ENCODE results near the gene FRG2B.
"Not testable (repeated sequence)": the region's sequence is repeated elsewhere in the genome, so short reads cannot be mapped to it uniquely, and the experiment has no call there.

The FRG2B gene

DNA sequence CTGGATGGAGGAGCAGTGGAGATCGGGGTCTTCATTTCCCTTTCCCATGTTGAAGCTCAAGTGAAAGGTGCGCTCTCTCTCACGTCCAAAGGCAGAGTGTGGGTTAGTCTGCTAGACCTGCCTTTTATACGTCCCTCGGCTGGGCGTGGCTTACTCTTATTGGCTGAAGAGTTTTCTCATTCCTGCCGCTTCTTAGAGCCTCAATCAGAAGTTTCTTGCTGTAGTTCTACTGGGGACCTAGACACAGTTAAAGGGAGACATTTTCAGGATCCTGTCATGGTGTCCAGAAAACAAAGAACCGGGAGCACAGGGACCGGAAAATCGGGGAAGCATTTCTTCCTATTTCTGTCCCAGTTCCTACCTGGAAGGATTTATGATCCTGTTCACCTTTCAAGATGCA lies at the start of gene FRG2B:
Gene FRG2B (minus strand): TSS at position 101 of the 400 bp plus-strand sequence. CDS start 53 bp downstream, at position 48.
- not testable (repeated sequence) for DNase-seq

DNA sequence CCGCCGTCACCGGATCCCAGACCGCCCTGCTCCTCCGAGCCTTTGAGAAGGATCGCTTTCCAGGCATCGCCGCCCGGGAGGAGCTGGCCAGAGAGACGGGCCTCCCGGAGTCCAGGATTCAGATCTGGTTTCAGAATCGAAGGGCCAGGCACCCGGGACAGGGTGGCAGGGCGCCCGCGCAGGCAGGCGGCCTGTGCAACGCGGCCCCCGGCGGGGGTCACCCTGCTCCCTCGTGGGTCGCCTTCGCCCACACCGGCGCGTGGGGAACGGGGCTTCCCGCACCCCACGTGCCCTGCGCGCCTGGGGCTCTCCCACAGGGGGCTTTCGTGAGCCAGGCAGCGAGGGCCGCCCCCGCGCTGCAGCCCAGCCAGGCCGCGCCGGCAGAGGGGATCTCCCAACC lies 40.9 kb upstream of the FRG2B start:
- DNase-seq = not testable (repeated sequence)

DNA sequence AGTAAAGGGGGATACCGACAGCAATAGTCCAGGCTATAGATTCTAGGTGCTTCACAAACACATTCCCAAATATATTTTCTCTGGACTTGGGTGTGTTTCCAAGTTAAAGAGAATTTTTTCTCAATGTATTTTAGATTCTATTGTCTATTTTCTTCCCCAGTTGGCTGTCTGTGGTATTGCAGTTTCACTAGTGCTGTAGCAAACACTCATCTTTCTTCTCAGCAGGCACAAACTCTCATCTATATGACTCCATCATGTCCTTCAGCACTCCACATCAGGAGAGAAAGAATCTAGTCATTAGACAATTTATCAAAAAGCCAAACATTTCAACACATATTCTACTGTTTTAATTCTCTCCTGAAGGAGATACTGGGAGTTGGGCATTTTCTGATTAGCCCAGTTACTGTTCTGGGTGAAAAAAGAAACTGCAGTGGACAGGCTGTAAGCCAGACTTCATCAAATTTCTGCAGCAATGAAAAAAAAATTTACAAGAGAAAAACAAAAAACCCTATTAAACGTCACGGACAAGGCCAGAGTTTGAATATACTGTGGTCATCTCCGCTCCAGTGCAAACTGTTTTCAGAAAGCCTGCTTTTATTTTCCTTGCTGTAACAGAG lies 37.1 kb upstream of the FRG2B start:
- DNase-seq = not testable (repeated sequence)

DNA sequence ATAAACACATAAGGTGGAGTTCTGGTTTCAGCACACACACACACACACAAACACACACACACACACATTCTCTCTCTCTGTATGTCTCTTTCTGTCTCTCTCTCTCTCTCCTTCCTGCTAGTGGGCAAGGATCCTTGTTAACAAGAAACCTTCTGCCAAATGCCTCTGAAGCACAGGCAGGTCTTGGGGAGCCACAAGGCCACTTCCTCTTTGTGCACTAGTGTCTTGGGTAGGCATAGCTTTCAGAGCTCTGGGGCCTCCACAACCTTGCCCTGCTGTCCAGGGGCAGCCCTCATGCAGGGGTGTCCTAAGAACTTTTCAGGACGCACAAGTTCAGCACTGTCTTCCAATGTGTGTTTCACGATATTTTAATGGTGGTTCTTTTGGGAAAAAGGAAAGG lies 34.5 kb upstream of the FRG2B start:
- not testable (repeated sequence) for DNase-seq

DNA sequence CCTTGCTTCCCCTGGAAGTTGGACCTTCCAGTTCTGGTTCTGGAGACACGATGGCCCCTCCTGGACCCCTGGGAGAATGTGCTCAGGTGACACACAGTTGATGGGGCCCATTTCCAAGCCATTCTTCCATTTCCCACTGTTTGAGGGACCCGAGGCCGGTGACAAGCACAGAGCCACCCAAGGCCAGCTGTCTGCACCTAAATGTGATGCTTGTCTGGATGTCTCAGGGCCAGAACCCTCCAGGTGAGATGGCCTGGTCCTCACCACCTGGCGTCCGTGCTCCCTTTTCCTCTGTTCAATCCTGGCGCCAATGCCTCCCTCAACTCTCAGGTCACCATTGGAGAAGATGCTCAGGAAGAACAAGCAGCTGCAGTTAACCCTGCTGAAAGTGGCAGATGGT lies 33.9 kb upstream of the FRG2B start:
- not testable (repeated sequence) for DNase-seq

DNA sequence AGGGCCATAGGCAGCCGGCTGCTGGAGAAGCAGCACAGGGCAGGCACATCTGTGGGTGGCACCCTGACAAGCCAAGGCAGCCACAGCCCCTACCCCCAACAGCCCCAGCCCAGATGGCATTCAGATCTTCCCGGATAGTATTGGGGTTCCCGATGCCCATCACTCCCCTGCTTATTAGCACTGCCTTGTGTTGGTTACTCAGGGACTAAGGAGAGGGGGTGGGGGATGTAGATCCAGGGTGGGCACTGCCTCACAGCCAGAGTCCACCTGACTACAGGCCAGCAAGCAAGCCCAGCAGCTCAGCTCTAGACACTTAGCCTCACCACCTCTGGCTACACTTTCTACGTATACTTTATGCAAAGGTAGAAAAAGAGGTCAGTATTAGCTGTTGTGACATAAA lies 30.7 kb upstream of the FRG2B start:
- DNase-seq = not testable (repeated sequence)

DNA sequence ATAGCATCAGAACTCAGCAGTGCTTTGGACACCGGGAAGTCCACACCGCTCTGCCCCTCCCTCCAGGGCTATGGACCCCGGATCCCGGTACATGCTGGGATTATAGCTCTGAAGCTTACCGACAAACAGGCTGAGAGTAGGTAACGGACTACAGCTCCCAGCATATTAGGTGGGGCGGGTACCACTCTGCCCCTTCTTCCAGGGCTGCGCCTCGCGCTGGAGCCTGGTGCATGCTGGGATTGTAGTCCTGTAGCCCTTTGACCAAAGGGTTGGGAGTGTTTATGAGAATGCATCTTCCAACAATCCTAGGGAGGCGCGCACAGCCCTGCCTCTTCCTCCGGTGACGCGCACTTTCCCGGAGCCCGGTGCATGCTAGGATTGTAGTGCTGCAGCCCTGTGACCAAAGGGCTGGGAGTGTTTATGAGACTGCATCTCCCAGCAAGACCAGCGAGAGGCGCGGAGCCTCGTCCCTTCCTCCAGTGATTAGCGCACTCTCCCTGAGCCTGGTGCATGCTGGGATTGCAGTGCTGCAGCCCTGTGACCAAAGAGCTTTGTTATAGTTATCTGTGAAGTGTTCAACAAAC lies 22.4 kb upstream of the FRG2B start:
- DNase-seq = not testable (repeated sequence)

DNA sequence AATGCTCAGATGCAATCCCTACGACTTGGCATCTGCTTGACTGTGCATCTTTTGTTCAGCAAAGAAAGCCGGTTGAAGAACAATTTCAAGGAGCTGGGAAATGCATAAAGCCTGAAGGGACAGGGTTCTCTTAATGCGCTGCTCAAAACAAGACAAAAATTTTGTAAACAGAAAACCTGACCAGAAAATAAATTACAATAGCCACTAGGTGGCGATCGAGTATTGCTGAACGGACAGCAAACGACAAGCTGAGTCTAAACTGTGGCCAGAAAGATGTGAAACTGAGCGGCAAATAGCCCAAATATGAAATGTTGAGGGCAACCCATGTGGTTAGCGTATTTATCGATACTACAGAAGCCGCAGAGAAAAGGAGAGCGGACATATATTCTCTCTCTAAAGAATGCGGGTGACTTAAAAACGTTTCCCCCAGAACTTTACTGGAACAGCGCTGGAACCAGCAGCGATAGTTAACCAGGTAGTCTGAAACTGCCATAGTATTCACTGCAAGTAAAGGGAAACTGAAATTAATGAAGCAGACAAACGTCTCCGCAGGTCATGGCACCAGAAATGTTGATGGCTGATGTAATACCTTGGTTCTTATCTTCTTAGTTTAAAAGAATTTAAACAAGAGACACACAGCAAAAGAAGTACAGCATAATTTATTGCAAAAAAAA lies 20.6 kb upstream of the FRG2B start:
- not testable (repeated sequence) for DNase-seq

DNA sequence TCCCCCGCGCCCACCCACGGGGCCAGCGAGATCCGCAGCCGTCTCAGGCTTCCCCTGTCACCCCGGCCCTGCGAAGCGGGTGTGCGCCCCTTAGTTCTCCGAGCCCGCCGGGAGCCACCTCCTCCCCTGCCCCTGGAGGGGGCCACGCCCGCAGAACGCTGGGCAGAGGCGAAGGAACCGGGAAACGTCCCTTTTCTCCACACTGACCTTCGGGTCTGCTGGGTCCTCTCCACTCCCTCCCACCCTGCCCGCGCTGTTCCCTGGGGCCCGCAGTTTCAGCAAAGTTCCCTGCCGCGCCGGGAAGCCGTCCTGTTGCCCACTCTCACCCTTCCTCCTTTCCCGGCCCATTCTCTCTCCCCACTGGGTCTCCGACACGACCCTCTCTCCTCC lies 11.2 kb upstream of the FRG2B start:
- DNase-seq = not testable (repeated sequence)

DNA sequence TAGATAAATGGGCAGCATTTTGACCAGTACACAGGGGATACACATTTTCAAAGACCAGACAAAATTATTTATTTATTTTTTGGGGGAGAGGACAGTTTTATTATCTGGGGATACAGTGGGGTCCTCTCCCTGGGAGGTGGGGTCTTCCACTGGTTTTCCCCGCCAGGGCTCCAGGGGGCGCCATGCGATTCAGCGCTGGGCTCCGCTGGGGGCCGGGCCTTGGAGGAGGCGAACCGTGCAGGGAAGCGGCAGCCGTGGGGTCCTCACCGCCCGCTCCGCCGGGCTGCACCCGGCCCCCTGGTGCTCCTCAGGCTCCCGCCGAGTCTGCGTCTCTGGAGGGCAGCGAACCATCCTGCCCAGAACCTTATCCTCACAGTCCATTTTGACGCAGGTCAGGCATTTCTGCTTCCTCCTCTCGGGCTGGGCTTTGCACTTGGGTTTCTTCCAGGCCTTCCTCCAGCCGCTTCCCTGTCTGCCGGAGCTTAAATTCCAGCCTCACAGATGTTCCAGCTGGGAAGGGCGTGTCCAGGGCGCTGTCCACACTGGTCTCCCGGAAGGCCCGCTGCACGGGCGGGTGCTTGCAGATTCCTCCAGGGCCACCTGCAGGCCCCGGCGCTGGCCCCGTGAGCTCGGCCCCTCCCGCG lies 10.7 kb upstream of the FRG2B start:
- not testable (repeated sequence) for DNase-seq

DNA sequence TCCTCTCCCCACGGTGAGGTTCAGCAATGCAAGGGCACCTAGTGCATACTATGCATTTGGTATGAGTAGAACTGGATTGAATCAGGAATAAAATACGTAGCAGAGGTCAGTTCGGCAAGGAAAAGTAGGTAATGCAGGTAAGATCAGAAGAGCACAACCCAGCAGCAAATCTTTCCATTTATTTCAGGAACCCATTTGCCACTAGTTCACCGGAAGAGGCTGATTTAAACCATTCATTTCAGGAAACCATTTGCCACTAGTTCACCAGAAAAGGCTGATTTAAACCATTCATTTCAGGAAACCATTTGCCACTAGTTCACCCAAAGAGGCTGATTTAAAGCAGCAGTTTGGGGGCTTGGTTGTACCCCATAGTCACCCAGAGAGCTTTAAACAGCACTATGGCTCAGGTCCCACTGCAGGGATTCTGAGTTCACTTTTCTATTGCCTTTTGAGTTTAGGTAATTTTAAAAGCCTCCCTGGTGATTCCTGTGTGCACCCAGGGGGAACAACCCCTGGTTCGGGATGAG lies 4.2 kb upstream of the FRG2B start:
- not testable (repeated sequence) for DNase-seq

DNA sequence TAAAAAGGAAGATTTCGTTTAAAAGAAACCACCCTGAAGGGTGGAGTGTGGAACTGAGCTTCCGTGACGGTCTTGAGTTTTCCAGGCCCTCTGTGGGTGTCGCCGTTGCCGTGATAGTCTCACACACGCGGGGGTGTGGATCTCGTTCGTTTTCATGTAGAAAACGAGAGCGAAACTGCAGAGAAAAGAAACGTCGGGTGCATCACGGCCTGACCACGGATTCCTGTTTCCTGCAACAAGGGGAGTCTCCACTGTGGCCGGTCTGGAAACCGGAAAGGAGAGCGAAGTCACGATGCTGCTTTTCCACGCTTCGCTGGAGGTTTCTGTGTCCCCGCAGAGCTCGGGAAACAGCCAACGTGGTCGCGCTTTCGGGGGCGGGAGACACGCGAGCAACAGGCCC lies 4.1 kb downstream of the FRG2B start:
- not testable (repeated sequence) for DNase-seq

DNA sequence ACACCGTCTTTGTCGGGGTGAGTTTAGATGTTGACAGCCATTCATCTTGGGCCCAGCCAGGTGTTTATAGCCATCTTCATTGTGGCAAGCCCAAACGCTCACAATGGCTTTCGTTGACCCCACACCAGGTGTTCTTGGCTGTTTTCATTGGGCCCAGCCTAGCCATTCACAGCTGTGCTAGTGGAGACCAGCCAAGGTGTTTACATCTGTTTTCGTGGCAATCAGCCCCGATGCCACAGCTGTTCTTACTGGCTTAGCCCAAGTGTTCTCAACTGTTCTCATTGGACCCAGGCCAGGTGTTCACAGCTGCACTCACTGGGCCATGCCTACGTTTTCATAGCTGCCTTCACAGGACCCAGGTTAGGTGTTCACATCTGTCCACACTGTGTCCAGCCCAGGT lies 7.7 kb downstream of the FRG2B start:
- DNase-seq = no peak

DNA sequence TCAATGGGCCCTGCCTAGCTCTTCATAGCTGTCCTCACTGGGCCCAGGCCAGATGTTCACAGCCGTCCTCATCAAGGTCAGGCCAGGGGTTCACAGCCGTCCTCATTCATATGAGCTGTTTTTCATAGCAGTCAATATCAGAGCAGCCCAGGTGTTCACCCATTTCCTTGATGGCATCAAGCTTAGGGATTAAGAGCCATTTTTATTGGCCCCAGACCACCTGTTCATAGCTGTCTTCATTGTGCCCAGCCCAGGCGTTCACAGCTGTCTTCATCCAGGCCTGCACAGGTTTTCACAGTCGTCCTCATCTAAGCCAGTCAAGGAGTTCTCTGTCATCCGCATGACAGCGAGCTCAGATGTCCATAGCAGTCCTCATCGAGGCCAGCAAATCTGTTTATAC lies 9.4 kb downstream of the FRG2B start:
- no peak for DNase-seq

DNA sequence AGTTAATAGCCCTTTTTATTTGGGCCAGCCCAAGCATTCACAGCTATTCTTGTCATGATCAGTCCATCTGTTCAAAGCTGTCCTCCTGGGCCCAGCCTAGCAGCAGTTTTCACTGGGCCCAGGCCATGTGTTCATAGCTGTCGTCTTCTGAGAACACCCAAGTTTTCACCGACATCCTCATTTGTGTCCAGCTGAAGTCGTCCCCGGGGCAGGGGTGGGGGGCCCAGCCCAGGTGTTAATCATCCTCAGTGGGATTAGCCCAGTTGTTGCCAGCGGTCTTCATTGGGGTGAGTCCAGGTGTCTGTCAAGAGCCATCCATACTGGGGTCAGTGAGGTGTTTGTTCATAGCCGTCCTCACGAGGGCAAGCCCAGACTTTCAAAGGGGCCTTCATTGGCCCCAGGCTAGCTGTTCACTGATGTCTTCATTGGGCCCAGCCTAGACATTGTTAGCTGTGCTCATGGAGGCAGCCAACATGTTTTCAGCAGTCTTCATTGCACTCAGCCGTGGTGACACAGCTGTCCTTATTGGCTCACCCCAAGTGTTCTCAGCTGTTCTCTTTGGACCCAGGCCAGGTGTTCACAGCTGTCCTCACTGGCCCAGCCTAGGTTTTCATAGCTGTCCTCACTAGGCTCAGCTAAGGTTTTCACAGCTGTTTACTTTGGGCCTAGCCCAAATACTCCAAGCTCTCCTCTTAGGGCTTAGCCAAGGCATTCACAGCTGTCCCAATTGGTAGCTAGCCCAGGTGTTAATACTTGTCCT lies 10.0 kb downstream of the FRG2B start:
- no peak for DNase-seq

DNA sequence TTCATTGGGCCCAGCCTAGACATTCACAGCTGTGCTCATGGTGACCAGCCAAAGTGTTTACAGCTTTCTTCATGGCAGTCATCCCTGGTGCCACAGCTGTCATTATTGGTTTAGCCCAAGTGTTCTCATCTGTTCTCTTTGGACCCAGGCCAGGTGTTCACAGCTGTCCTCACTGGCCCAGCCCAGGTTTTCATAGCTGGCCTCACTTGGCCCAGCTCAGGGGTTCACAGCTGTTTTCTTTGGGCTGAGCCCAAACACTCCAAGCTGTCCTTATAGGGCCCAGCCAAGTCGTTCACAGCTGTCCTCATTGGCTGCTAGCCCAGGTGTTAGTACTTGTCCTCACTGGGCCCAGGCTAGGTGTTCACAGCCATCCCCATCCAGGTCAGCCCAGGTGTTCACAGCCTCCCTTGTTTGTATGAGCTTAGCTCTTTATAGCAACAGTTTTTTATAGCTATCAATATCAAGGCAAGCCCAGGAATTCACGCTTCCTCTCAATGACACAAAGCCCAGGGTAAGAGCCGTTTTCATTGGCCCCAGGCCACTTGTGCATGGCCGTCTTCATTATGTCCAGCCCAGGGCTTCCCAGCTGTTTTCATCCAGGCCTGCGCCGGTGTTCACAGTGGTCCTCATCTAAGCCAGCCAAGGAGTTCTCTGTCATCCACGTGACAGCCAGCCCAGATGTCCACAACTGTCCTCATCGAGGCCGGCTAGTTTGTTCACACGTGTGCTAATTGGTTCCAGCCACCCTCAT lies 11.6 kb downstream of the FRG2B start:
- no peak for DNase-seq

DNA sequence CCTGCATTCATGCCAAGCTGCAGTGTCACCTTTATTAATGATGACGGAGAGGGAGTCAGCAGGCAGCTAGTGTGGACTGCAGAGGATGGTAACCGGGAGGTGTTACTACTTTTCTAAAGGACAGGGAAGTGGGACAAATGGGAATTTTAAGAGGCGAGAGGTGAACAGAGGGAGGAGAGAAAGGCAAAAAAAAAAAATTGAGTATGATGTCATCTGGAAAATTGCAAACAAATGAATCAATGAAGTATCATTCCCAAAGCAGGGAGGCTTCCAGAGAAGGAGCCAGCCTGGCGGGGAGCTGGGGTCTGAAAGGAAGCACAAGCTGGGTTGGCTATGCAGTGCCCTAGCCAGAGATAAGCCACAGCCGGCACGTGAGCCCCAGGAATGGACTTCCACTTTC lies 12.9 kb downstream of the FRG2B start:
- DNase-seq = no peak

DNA sequence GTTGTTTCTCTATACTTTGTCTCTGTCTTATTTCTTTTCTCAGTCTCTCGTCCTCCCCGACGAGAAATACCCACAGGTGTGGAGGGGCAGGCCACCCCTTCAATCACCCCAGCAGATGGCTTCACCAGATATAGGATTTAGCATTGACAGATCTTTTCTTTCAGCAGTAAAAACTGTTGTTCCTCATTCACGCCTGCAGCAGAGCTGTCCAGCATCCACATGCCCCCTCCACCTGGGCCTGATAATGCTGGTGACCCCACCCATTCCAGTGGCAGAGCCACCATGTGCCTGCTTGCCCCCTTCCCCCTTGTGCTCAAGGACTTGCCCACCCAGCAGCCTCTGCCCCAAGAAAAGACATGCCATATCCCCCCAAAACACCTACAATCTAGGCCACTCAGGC lies 15.5 kb downstream of the FRG2B start:
- no peak for DNase-seq

DNA sequence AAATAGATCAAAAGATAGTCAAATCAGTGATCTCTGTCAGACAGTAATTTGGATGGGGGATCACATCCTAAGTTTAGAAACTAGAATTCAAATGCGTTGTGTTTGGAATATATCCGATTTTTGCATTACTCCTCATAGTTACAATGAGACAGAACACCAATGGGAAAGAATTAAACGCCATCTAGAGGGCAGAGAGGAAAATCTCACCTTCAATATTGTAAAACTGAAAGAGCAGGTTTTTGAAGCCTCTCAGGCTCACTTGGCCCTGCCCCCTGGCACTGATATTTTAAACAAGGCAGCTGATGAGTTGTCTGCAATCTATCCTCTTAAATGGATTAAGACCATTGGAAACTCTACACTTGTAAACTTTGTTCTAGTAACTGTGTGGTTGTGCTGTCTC lies 17.7 kb downstream of the FRG2B start:
- no peak for DNase-seq

DNA sequence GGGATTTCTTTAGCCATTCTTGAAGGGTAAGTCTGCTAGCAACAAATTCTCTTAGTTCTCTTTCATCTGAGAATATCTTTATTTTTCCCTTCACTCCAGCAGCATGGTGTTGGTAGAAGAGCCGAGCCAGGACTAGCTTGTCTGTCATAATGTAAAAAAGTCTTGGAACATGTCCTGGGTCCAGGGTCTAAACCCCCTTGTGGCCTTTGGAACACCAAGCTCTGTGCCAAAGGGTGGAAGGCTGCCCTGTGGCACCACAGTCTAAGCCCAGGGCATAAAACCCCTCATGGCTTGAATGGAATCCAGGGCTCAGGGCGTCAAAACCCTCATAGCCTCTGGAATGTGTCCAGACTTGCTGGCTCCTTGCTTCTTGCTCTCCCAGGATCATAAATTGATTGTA lies 23.2 kb downstream of the FRG2B start:
- DNase-seq = not testable (repeated sequence)

DNA sequence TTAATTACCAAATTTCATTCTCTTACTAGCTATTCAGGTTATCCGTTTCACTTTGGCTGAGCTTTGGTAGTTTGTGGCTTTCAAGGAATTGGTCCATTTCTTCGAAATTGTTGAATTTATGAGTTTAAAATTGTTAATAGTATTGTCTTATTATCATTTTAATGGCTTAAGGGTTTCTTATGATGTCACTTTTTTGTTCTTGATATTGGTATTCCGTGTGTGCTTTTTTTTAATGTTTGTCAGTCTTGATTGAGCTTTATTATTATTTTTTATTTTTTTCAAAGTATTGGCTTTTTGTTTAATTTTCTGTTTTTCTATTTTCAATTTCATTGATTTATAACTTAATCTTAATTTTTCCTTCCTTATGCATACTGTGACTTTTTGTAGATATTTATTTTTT lies 25.9 kb downstream of the FRG2B start:
- no peak for DNase-seq

DNA sequence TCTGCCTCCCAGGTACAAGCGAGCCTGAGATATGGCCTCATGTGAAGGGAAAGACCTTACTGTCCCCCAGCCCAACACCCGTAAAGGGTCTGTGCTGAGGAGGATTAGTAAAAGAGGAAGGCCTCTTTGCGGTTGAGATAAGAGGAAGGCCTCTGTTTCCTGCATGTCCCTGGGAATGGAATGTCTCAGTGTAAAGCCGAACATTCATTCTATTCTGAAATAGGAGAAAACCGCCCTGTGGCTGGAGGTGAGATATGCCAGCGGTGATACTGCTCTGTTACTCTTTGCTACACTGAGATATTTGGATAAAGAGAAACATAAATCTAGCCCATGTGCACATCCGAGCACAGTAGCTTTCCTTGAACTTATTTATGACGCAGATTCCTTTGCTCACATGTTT lies 26.7 kb downstream of the FRG2B start:
- DNase-seq = not testable (repeated sequence)

Measured in NCI-H226 (cell line).